ENCODE data around the gene ENC1.

- no peak for TF ChIP-seq CTCF (conservative IDR thresholded peaks at IDR 0.05)
- TF ChIP-seq EZH2 (IDR thresholded peaks at IDR 0.05; ENCODE audit: low read depth), result no peak
Observed at GRCh38 chr5:74619308-74619707, 21.2 kb downstream of the ENC1 start.

Data from PC-9 (cell line).